DMS 273 (cell line): ENCODE results near the gene INPP4B.

Experiments
- DNase-seq: peaks from one replicate; lab custom pipeline; 2025; ENCODE audit not compliant: unreplicated experiment; lab: John Stamatoyannopoulos, UW

Gene INPP4B

DNA sequence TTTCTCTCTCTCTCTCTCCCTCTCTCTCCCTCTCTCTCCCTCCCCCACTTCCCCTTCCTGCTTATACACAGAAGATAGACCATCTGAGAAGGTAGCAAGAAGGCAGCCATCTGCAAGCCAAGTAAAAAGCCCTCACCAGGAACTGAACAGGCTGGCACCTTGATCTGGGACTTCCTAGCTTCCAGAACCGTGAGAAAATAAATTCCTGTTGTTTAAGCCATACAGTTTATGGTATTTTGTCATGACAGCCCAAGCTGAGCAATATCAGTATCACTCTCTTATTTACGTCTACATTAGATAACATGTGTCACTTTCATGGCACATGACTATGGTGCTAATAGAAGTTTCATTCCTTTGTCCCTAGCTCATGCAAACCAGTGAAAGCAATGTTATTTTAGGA, 581.1 kb downstream of the INPP4B start:
- no peak for DNase-seq

GRCh38 chr4:142262956-142263355, 583.1 kb downstream of the INPP4B start:
- DNase-seq: no peak

DNA sequence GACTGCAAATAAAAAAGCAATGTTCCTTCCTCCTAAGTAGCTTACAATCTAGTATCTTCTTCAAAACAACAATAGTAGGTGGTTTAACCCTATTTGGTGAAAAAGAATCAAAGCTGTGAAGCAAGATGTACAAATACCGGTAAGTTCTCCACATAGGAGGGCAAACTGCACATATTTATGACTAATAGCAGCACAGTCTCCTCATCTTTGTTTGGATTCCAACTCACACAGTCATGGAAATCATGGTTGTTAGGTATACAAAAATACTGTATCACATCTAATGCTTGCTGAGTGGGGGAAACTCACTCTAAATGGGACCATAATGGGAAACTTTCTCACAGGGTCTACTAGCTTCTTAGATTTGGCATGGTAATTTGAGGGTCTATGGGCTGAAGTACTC, 597.2 kb downstream of the INPP4B start:
- DNase-seq: no peak

DNA sequence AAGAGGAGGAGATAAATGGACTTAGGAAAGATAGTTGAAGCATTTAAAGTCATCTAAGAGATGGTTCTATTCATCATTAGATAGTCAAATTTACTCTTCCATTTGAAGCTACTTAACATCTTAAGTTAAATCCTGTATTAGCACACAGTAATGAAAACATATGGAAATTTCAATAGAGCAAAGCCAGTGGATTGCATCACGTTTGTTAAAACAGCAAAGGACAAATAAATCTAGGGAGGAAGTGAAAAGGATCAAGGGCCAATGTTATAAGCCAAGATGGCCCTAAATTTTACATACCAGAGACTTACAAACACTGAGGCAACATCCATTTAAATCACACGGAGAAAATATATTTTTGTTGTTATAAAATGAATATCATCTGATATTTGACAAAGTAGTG, 602.8 kb downstream of the INPP4B start:
- no peak for DNase-seq

GRCh38 chr4:142242156-142242555, 603.9 kb downstream of the INPP4B start:
- DNase-seq: no peak

- no peak for DNase-seq
These were observed 607.5 kb downstream of the INPP4B start for GRCh38 chr4:142238589-142238988.

- DNase-seq: no peak
These were observed 609.8 kb downstream of the INPP4B start for GRCh38 chr4:142236268-142236667.

- no peak for DNase-seq
These were observed 614.3 kb downstream of the INPP4B start for GRCh38 chr4:142231787-142232186.

DNA sequence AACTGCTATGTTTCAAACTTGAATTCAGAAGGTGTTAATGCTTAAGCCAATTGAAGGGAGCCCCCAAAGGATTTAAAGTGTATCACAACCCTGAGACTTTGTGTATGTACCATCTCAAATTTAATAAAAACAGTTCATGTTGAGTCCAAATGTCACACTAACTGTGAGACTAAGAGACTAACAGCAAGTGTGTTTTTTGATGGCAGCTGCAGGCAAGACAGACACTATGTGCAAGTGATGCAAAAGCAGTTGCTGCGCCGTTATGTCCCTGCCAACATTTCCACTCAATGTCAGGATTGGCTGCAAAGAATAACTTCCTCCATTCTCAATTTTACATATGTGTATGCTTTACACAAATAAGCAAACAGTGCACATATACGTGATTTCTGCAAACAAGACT, 615.1 kb downstream of the INPP4B start:
- no peak for DNase-seq

- DNase-seq: no peak
These were observed 620.1 kb downstream of the INPP4B start for GRCh38 chr4:142226014-142226413.

DNA sequence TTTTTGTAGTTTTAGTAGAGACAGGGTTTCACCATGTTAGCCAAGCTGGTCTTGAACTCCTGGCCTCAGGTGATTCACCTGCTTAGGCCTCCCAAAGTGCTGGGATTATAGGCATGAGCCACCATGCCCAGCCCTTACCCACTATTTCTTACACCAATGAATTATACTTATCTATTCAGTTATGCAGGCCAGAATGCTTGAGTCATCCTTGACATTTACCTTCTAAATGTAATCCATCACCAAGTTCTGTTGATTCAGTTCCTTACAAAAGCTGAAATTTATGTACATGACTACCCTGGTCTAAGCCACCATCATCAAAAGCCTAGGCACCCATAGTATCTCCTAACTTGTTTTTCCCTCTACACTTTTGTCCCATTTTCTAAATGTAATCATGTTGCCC, 624.0 kb downstream of the INPP4B start:
- no peak for DNase-seq

- no peak for DNase-seq
These were observed 627.4 kb downstream of the INPP4B start for GRCh38 chr4:142218726-142219125.

DNA sequence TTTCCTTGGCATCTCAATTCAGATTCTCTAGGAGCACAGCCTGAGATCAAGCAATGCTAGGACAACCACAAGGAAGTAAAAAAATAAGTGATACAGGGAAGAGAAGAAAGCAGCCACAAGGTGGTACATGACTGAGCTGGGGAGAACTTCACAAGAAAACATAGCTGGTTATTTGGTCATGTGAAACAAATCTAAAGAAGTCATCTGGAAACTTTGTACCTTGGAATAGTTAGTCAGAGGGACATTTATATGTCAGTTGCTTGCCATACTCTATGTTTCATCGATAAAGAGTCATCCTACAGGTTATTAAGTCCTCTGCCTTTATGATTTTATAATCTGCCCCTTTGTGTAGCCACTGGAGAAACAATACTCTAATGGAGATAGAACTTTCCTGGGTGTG, 634.7 kb downstream of the INPP4B start:
- no peak for DNase-seq

- no peak for DNase-seq
These were observed 642.6 kb downstream of the INPP4B start for GRCh38 chr4:142203505-142203904.

DNA sequence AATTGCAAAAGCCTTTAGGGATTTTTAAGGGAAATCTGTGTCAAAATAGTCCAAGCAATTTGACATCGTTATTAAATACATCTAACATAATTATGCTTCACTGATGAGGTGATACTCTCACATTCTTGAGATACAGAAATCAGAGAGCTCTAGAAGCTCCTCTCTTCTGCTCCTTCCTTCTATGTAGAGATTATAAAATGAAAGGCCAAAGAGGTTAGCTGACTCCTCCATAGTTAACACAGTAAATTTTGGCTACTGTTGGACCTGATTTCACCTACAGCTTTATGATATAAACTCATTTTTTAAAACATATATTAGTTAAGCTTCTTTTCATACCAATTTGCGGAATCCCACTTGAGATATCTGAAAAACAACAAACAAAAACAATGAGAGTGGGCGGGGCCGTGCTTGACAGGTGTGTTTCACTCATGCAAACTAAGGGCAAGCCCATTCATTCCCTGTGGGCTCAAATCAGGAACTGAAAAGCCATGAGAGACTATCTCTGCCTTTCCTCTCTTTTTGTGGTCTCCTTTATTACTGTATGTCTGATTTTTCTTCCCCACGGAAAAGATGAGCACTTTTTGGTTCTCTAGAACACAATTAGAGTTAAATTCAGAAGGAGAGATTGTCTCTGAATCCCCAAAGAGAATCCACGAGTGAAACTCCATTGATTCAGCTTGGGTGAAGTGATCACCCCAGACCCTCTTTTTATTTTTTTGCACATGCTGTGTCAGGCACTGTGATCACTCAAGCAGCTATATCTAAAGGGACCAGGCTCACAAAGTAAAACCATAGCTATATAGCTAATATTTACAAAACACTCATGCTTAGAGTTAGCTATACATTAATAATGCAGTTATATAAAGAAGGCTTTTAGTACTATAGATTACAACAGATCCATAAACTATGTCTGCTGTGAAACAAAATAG, 643.4 kb downstream of the INPP4B start:
- no peak for DNase-seq

- no peak for DNase-seq
These were observed 645.1 kb downstream of the INPP4B start for GRCh38 chr4:142201041-142201440.

DNA sequence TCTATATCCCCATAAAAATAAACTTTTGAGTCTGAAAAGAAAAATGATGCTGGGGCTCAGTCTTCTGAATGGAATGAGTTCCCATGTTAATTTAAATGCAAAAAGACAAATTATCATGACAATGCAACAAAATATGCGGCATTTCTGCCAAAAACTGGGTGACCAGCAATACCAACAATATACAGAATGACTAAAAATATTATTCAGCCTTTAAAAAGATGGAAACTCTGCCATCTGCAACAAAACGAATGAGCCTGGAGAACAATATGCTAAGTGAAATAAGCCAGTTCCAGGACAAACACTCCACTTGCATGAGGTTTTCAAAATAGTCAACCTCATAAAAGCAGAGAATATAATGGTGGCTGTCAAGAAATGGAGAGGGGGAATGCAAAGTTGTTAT, 651.2 kb downstream of the INPP4B start:
- no peak for DNase-seq

DNA sequence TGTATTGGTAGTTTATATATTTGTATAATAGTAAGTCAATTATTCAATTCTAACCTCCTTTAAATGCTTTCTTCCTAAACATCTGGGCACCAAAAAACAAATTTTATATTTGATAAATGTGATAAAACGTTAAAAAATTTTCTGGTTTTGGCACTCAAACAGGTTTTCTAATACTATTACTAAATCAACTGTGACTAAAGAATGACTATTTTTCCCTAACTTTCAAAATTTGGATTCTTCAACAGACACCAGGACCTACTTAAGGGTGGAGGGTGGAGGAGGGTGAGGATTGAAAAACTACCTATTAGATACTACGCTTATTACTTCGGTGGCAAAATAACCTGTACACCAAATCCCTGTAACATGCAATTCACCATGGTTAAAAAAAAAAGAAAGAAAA, 654.2 kb downstream of the INPP4B start:
- DNase-seq: no peak

DNA sequence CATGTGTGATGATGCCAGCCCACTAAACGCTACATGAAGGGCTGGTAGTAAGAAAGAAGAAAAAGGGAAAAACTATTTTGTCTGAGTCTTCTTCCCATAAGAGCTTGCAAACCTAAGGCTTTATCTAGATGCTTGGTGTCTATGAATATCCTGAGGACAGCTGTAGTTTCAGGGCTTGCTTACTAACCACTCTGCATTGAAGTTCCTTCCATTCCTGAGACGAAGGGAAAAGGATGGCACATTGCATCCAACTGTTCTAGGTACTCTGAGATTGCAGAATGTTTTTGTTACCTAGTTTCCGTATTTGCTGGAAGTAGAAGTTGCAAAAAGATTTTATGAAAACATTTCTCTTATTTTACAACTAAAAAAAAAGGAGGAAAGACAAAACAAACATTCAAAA, 665.1 kb downstream of the INPP4B start:
- DNase-seq: no peak

GRCh38 chr4:142169216-142169615, 676.9 kb downstream of the INPP4B start:
- no peak for DNase-seq

DNA sequence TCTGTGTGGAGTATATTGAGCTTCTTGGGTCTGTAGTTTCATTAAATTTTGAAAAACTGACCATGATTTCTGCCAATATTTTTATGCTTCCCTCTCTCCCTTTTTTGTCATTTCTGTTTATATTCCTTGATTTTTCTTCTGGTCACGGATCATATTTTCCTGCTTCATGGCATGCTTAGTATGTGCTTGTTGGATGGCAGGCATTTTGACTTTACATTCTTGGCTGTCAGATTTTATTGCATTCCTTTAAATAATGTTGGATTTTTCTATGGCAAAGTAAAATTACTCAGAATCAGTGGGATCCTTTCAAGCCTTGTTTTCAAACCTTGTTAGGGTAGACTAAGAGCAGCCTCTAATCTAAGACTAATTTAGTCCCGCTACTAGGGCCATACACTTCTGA, 677.9 kb downstream of the INPP4B start:
- DNase-seq: no peak

DNA sequence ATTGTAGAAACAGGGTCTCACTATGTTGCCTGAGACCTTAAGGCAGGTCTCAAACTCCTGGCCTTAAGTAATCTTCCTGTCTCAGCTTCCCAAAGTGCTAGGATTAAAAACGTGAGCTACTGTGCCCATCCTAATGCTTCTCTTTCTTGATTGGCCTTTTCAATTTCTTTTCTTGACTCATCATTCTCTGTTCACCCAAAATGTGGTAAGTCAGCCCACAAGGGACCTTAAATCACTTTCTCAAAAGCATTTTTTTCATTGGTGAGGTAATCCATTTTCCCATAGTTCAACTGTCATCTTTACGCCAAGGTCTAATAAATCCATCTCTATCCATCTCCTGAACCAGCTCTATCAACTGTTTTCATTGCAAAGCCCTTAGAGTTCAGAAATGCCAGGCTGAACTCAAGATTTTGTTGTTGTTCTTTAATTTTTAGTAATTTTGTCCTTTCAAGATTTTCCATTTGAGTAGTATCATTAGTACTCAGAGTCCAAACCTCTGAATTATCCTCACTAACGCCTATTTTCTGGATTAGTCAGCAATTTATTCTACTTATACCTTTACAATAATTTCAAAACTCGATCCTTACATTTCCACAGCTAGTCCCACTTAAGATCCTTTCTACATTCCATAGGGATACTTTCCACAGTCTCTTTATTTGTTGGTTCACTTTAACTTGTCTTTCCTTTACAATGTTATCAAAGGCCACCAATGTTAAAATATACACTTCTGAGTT, 681.2 kb downstream of the INPP4B start:
- DNase-seq: no peak
